Hindlimb muscle (tissue), 1 donor: ENCODE results near the gene EDC3. TPM values are rescaled to one million over a fixed set of nuclear protein-coding genes. Genes with fewer than 3 reads are reported as not detected.
"Not testable (repeated sequence)": the region's sequence is repeated elsewhere in the genome, so short reads cannot be mapped to it uniquely, and the experiment has no call there.

ENCODE experiments used
- DNase-seq: peaks from one replicate; pipeline ENCODE4 v3.0.0-alpha.2; 2013
- polyA plus RNA-seq: library from polyadenylated mRNA; unstranded; fragments of 120-200 nt; gene quantifications from one replicate; pipeline ENCODE4 v1.2.1, GENCODE V29; 2013; ENCODE audit not compliant: insufficient read length

Gene EDC3
- polyA plus RNA-seq, 1 donor: 29.3 TPM

DNA sequence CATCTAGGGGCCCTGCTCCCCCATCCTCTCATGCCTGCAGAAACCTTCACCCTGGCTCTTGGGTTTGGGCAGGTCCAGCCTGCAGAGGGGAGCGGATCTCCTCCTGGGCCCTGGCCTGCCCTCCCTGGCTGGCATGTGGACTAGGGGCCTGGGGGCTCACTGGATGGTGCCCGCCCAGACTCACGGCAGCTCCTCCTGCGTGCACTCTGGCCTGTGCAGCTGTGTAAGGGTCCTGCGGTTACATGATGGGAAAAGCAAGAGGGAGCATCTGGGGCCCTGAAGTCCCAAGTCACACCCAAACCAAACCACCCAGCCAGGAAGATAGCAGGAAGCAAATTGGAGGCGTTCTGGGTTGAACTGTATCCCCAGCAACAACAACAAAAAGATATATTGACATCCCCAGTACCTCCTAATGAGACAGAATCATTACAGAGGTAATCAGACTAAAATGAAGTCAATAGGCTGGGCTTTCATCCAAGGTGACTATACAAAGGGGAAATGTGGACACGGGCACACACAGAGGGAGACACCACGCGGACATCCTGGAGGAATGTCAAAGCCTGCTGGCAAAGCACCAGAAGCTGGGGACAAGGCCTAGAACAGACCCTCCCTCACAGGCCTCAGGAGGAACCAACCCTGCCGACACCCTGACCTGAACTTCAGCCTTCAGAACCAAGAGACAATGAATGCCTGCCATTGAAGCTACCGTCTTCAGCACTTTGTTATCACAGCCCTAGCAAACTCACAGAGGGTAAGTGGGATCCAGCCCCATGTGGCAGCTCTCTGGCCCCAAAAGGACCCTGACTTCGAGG is 90.6 kb downstream of the EDC3 start:
- DNase-seq: no peak

- DNase-seq: no peak
These were observed 91.8 kb downstream of the EDC3 start for GRCh38 chr15:74603789-74604705.

GRCh38 chr15:74603026-74603788 is 92.6 kb downstream of the EDC3 start:
- no peak for DNase-seq

- no peak for DNase-seq
These were observed 96.7 kb downstream of the EDC3 start for GRCh38 chr15:74599156-74599555.

DNA sequence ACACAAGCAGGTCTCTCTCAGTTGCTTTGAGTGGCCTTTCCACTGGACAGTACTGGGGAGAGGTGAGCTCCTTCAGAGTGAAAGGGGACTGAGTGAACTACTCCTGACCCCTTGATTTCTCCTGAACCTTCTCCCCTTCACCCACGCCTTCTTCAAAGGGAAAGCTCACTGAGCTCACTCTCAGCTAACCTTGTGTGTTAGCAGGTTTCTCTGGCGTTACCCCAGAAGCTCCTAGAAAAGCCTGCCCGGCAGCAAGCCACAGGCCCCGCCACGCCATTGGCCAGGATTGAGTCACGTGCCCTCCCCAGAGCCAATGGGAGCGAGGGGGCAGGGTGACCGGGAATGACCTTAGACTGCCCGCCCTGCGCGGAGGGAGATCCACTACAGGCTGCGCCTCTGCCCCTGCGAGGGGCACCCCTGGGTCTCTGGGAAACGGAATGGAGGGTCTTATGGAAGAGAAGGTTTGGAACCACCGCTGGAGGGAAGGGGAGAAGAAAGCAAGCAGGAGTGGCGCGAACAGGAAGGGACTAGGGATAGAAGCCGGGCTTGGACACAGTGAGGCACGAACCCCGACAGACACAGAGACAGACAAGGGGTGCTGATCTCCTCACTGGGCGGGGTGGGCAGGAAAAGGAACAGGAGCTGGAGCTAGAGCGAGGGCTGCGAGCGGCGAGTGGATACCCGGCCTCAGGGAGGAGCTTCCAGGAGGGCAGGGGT is 97.5 kb downstream of the EDC3 start:
- DNase-seq: peak; percentile 90

DNA sequence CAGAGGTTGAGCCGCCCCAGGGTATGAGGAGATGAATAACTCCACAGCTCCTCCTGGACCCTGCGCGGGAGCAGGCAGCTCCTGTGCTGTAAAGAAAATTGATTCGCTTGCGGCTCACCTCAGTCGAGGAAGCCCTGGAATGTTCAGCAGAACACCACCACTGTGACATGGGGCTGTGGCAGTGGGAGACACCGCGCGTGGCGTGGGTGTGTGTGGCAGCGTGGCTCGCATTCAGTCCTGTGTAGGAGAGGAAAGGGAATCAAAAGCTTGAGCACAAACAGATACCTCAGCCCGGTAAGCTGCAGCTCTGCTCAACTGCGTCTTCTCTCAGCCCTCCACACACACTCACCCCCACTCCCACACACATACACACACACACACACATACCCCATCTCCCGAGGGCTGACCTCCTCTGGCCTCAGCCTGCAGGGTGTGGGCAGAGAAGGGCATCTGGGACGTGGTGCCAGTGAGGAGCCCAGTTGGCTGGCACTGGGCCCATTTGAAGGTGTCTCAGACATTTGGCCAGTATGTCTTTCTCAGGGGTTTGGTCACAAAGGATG is 98.6 kb downstream of the EDC3 start:
- DNase-seq: not testable (repeated sequence)

DNA sequence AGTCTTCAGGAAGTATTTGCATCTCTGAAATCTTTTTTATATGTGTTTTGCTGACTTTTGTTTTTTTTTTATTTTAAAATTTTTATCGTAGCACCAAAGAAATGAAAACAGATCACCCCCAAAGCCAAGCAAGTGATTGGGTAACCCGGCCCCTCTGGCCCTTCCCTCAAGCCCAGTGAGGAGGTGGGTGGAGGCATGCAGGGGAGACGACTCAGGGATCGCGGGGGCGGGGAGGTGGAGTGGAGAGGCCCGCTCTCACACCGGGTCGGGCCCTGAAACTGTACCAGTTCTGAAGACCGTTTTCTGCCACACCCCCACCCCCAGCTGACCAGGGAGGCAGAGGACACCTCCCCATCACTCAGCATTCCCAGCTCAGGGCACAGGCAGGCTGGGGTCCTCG is 99.1 kb downstream of the EDC3 start:
- DNase-seq: not testable (repeated sequence)

DNA sequence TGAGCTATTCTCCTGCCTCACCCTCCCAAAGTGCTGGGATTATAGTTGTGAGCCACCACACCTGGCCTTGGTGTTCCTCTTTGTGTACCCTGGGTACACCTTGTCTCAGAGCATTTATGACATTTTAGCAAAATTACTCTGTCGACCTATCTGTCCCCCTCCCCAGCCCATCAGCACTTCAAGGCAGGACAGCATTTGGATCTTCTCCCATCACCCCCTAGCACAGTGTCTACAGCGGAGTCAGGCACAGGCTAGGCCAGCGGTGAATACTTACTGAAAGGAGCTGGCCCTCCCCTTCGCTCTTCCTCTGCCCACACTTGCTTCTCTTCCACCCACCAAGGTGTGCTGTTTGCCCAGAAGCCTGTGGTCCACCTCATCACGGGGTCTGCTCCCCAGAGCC is 100.6 kb downstream of the EDC3 start:
- no peak for DNase-seq

- DNase-seq: no peak
These were observed 101.4 kb downstream of the EDC3 start for GRCh38 chr15:74594455-74594854.

GRCh38 chr15:74593122-74593521 is 102.7 kb downstream of the EDC3 start:
- DNase-seq: no peak

DNA sequence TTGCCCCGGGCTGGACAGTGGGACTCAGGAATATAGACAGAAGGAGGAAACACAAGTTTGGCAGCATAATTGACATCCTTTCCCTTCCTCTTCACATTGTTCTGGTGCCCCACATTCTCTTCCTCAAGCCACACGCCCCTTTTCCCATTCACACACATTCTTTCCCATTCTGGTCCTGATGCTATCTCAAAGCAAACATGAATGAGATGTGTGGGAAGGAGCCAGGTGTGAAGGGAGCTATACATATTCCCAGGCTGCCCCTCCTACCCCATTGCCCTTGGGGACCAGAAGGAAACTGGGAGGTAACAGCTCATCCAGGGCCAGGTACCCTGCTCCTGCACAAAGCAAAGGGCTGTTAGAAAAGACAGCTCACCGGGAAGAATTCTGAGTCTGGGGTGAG is 103.6 kb downstream of the EDC3 start:
- no peak for DNase-seq

GRCh38 chr15:74589826-74590225 is 106.0 kb downstream of the EDC3 start:
- no peak for DNase-seq

DNA sequence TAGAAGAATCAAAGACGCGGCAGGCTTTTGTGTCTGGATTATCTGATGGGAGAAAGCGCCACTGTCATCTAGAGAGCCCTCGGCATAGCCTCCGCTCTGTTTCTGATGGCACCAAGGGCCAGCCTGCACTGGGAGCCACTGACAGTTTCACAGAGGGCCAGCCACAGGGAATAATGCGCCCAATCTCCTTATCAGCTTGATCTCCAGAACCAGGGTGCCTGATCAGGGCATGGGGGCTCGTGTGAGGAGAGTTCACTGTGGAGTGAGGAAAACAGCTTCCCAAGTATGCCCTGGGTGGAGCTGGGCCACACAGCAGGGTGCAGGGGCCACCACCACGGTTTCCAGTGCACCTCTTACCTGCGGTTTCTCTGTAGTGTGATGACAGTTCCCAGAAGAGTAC is 110.0 kb downstream of the EDC3 start:
- no peak for DNase-seq

GRCh38 chr15:74585191-74585590 is 110.6 kb downstream of the EDC3 start:
- no peak for DNase-seq

DNA sequence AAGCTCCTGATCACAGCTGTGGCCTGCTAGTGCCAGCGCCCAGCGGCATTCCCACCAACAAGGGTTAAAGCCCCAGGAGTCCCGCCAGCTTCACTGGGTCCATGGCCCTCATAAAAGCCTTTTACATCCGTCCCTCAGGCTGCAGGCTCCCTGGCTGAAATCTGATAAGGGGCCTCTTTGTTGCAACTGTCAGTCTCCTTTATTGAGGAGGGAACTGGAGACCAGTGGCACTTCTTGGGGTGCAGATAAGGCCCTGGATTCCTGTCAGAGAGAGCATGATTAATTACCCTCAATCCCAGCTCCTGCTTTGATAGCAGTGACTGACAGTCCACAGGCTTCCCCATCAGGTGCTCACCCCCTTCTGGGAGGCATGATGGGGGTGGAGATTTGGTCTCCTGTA is 111.0 kb downstream of the EDC3 start:
- DNase-seq: no peak

DNA sequence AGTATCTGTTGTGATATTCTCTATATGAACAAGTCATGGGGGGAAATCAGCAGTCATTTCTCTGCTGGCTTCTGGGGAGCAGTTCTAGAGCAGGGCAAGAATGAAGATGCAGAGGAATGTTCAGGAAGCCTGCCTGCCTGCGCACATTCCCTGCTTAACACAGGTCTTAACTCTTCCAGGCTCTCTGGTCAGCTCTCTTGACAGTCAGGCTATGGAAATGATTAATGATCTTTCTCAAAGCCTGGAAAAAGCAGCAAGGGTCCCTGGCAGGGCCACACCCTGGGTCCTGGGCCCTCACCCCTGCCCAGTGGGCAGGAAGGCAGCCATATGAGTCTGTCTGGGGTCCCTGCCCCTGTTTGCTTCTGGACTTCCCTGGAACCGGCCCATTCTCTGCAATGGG is 111.6 kb downstream of the EDC3 start:
- no peak for DNase-seq

Other genes starting within 250 kb of the EDC3 start
- 30.8 TPM for gene UBL7, start 234.9 kb downstream of the EDC3 start, polyA plus RNA-seq
- gene ARID3B, start 154.8 kb downstream of the EDC3 start, polyA plus RNA-seq: 5.6 TPM
- 52.2 TPM for gene CLK3, start 80.2 kb downstream of the EDC3 start, polyA plus RNA-seq
- gene CYP1A1, start 29.5 kb upstream of the EDC3 start, polyA plus RNA-seq: not detected
- not detected for gene CYP1A2, start 52.8 kb upstream of the EDC3 start, polyA plus RNA-seq
- 36.3 TPM for gene CSK, start 86.1 kb upstream of the EDC3 start, polyA plus RNA-seq
- not detected for gene LMAN1L, start 116.8 kb upstream of the EDC3 start, polyA plus RNA-seq
- gene CPLX3, start 130.6 kb upstream of the EDC3 start, polyA plus RNA-seq: not detected
- gene ULK3, start 147.1 kb upstream of the EDC3 start, polyA plus RNA-seq: 49.3 TPM
- gene SCAMP2, start 177.3 kb upstream of the EDC3 start, polyA plus RNA-seq: 67.5 TPM
- gene MPI, start 194.0 kb upstream of the EDC3 start, polyA plus RNA-seq: 63.5 TPM
- 49.7 TPM for gene FAM219B, start 210.8 kb upstream of the EDC3 start, polyA plus RNA-seq
- 243 TPM for gene COX5A, start 242.0 kb upstream of the EDC3 start, polyA plus RNA-seq